Fibroblast of gingiva (primary cell): Measurements from ENCODE around the gene OR13C8.

Source experiments
- DNase-seq: peaks from one replicate; pipeline ENCODE4 v3.0.0-alpha.2; 2011; ENCODE audit warnings: low read depth

Gene OR13C8

GRCh38 chr9:104611213-104611612 lies 42.2 kb downstream of the OR13C8 start:
- DNase-seq: no peak

GRCh38 chr9:104617418-104617817 lies 48.5 kb downstream of the OR13C8 start:
- DNase-seq: no peak

DNA sequence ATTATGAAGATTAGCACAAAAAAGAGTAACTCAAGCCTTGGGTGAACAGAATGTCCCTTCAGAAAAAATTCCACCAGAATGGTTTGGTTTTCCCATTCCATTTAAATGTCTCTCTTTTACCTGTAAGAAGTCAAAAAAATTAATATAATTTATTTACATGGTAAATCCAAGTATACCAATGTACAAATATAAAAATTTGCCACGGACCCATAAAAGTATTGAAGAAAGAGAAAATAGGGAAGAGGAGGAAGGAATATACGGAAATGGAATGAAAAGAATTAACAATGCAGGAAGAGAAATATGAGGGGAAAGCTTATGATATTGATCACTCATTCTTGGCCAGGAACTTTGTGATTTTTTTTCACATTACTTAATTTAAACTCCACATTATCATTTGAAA lies 49.1 kb downstream of the OR13C8 start, which contains the start of gene OR13C9:
TSS of gene OR13C9 (minus strand) at position 101 of the 400 bp plus-strand sequence. CDS start at position 101, 0 bp downstream.
- no peak for DNase-seq
